GM06990 (cell line): ENCODE data around the gene ASGR2.
"Not testable (repeated sequence)": the region's sequence is repeated elsewhere in the genome, so short reads cannot be mapped to it uniquely, and the experiment has no call there.

Experiments used
- DNase-seq: peaks from one replicate; pipeline ENCODE4 v3.0.0-alpha.2; 2011; ENCODE audit not compliant: insufficient read length; ENCODE audit errors: extremely low read depth
- H3K27me3 ChIP-seq: replicated peaks from 2 replicates; pipeline ENCODE4 v1.6.0; 2011; ENCODE audit warnings: low read length; ENCODE audit not compliant: control insufficient read depth, insufficient read depth
- H3K36me3 ChIP-seq: 2 replicates; pipeline ENCODE4 v1.5.1; 2011; ENCODE audit warnings: low read length; ENCODE audit not compliant: control insufficient read depth, insufficient read depth
- H3K4me3 ChIP-seq: replicated peaks from 2 replicates; pipeline ENCODE4 v1.5.1; 2011; ENCODE audit warnings: low read depth, mild to moderate bottlenecking, control low read depth, low read length
- CTCF ChIP-seq: IDR thresholded peaks from 2 replicates; pipeline ENCODE4 v1.5.1; 2011; ENCODE audit warnings: low read length, control low read depth, mild to moderate bottlenecking, inconsistent platforms; ENCODE audit not compliant: insufficient read depth, poor library complexity, severe bottlenecking

Gene ASGR2

GRCh38 chr17:7122381-7122780 is 7.8 kb upstream of the ASGR2 start:
- H3K4me3 ChIP-seq: no peak overlapping the region
- TF ChIP-seq CTCF: no peak
- H3K27me3 ChIP-seq: no peaks in the 10 kb centered on the region
- DNase-seq: no peak
- H3K36me3 ChIP-seq: no peaks in the 10 kb centered on the region

GRCh38 chr17:7120635-7121034 is 6.0 kb upstream of the ASGR2 start:
- not testable (repeated sequence) for DNase-seq, H3K36me3 ChIP-seq, H3K4me3 ChIP-seq, H3K27me3 ChIP-seq

GRCh38 chr17:7120123-7120522 is 5.5 kb upstream of the ASGR2 start:
- no peak for TF ChIP-seq CTCF

GRCh38 chr17:7119314-7119713 is 4.7 kb upstream of the ASGR2 start:
- H3K4me3 ChIP-seq: no peak overlapping the region
- no peak for TF ChIP-seq CTCF
- H3K36me3 ChIP-seq: no peaks in the 10 kb centered on the region
- H3K27me3 ChIP-seq: no peaks in the 10 kb centered on the region
- DNase-seq: no peak

More at GRCh38 chr17:7120123-7120522, 5.5 kb upstream of the ASGR2 start:
- Histone ChIP-seq H3K36me3 (no peaks in the 10 kb centered on the region), H3K4me3 (no peak overlapping the region), H3K27me3 (no peaks in the 10 kb centered on the region)
- no peak for DNase-seq

- no peak for DNase-seq
- Histone ChIP-seq H3K27me3 (no peaks in the 10 kb centered on the region), H3K36me3 (no peaks in the 10 kb centered on the region), H3K4me3 (no peak overlapping the region)
- no peak for TF ChIP-seq CTCF
Observed at GRCh38 chr17:7114875-7115614, 423 bp upstream of the ASGR2 start.

- H3K27me3 ChIP-seq: no peaks in the 10 kb centered on the region
- TF ChIP-seq CTCF: no peak
- no peak overlapping the region for H3K4me3 ChIP-seq
- no peak for DNase-seq
- H3K36me3 ChIP-seq: no peaks in the 10 kb centered on the region
Observed at GRCh38 chr17:7113273-7114071, 1.1 kb downstream of the ASGR2 start.
